ENCODE measurements around the gene CDKN1A. TPM values are rescaled to one million over a fixed set of nuclear protein-coding genes. Genes with fewer than 3 reads are reported as not detected.

CDKN1A gene
- total and polyA plus RNA-seq, 2 experiments from 2014 or later, result 549 to 813 TPM

DNA sequence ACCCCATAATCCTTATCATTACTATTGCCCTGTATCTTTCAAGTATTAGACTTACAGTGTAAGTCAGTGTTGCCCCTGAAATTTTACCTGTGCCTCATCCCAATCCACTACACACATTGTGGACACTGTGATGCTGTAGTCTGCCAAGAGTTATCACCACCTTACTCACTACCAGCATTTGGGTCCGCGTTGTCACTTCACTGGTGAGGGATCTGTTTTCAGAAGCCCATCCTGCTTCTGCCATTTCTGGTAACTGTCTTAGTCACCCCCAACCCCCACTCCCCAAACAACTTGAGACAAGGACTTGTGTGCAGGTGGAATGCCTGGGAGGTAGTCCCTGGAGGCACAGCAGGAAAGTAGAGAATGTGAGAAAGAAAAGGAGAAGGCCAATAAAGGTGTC, 13.1 kb downstream of the CDKN1A start:
- no peaks in the 10 kb centered on the region; the same call in 1 of the 2 replicates for H4K20me1 ChIP-seq (ENCODE audit: insufficient read depth)
- no peaks in the 10 kb centered on the region for H3K9me2 ChIP-seq (ENCODE audit: insufficient read depth)
- DNase-seq, result no peak
- H3K4me3 ChIP-seq, result no peak overlapping the region
- WGBS, 2 experiments (ENCODE audit: low coverage in 1 of 2, low lambda C conversion rate in 2 of 2, missing lambda C conversion rate in 2 of 2), result 95 to 100% methylated on average over 2 of the region's 2 CpGs
- H3F3A ChIP-seq (ENCODE audit: insufficient read depth), result peaks cover 38% of the 10 kb centered on the region
- H3K4me1 ChIP-seq (ENCODE audit: insufficient read depth), result no peaks in the 10 kb centered on the region; the same call in 1 of the 2 replicates
- H3K9ac ChIP-seq, result no peak overlapping the region
- H3K4me2 ChIP-seq (ENCODE audit: unreplicated experiment), result no peak overlapping the region
- H3K27ac ChIP-seq, result no peak overlapping the region
- no peaks in the 10 kb centered on the region for H3K9me3 ChIP-seq (ENCODE audit: low read depth)
- in situ Hi-C loops (cut with MboI), result no loop called here
- H3K36me3 ChIP-seq (ENCODE audit: low read depth), result peaks cover 11% of the 10 kb centered on the region
- no peak for TF ChIP-seq EZH2phosphoT487 (IDR thresholded peaks at IDR 0.05; ENCODE audit: insufficient read depth, low read depth)
- no peak for TF ChIP-seq EZH2 (IDR thresholded peaks at IDR 0.05; ENCODE audit: insufficient read depth, poor library complexity, severe bottlenecking)
- no peaks in the 10 kb centered on the region for H3K27me3 ChIP-seq (replicated peaks; ENCODE audit: insufficient read depth)
- H2AFZ ChIP-seq, result no peak overlapping the region
- no peaks in the 10 kb centered on the region for H3K79me2 ChIP-seq (ENCODE audit: insufficient read depth)

DNA sequence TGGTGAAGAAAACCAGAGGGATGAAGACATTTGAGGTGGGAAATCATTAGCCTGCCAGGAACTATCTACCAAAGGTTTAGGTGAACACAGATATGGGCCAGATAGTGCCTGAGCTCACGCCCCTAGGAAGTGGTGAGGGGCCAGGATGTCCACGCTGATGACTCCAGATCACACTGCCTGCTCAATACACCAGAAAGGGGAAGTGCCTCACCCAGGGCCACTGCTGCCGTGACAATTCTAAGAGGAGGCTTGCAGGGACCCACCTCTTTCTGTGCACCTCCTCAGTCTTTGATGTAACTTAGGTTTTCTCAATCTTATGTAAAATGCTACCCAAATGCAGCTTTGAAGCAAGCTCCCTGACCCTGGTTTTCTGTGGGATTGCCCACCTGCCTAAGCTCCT, 13.7 kb downstream of the CDKN1A start:
- Histone ChIP-seq H3K4me3 (no peak overlapping the region), H3F3A (ENCODE audit: insufficient read depth) (peaks cover 31% of the 10 kb centered on the region), H3K4me2 (ENCODE audit: unreplicated experiment) (no peak overlapping the region), H3K9me3 (ENCODE audit: low read depth) (no peaks in the 10 kb centered on the region), H3K27ac (no peak overlapping the region), H3K79me2 (ENCODE audit: insufficient read depth) (no peaks in the 10 kb centered on the region), H2AFZ (no peak overlapping the region), H4K20me1 (ENCODE audit: insufficient read depth) (no peaks in the 10 kb centered on the region), H3K4me1 (ENCODE audit: insufficient read depth) (no peaks in the 10 kb centered on the region; the same call in 1 of the 2 replicates), H3K9ac (no peak overlapping the region), H3K36me3 (ENCODE audit: low read depth) (peaks cover 5% of the 10 kb centered on the region), H3K27me3 (replicated peaks; ENCODE audit: insufficient read depth) (no peaks in the 10 kb centered on the region), H3K9me2 (ENCODE audit: insufficient read depth) (no peaks in the 10 kb centered on the region)
- in situ Hi-C loops (cut with MboI), result no loop called here
- WGBS, 2 experiments (ENCODE audit: low coverage in 1 of 2, low lambda C conversion rate in 2 of 2, missing lambda C conversion rate in 2 of 2), result 71 to 75% methylated on average over 3 of the region's 3 CpGs
- DNase-seq, result no peak
- TF ChIP-seq EZH2 (IDR thresholded peaks at IDR 0.05; ENCODE audit: insufficient read depth, poor library complexity, severe bottlenecking) (no peak), EZH2phosphoT487 (IDR thresholded peaks at IDR 0.05; ENCODE audit: insufficient read depth, low read depth) (no peak)

DNA sequence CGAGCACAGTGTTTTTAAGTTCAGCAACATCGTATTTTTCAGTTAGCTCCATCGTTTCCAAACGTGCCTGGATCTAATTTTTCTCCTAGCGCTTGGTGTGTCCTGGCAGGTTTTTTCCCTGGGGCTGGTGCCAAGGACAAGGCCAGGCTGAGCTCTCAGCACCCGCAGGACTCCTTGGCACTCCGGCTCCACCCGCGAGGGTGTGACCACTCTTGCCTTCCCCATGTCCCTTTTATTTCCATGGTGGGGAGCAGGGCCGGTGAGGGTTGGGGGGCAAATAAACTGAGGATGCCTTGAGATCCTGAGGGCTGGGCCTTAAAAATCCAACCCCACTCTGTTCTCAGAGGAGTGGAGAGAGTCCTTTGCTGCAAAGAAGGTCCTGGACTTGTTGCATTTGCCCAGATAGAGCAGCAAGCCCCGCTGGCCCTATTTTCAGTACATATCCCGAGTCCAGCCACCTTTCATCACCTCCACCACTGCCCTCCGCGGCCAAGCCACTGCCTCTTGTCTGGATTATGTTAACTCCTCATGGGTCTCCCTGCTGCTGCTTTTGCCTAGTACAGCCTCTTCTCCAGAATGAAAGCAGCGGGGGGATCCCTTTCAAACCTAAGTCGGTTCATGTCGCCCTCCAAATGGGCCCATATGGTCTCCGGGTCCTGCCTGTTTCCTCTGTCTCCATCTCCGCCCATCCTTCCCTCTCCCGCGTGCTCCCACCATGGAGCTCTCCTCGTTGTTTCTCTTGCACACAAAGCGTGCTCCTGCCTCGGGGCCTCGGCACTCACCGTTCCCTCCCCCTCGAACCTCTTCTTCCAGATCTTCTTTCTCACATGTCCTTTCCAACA, 14.6 kb downstream of the CDKN1A start:
- Histone ChIP-seq H3K9me3 (ENCODE audit: low read depth) (no peaks in the 10 kb centered on the region), H2AFZ (no peak overlapping the region; the same call in 1 of the 2 replicates), H3K9me2 (ENCODE audit: insufficient read depth) (no peaks in the 10 kb centered on the region), H3K4me2 (ENCODE audit: unreplicated experiment) (no peak overlapping the region), H3K79me2 (ENCODE audit: insufficient read depth) (no peaks in the 10 kb centered on the region), H3F3A (ENCODE audit: insufficient read depth) (peaks cover 23% of the 10 kb centered on the region), H3K36me3 (ENCODE audit: low read depth) (no peaks in the 10 kb centered on the region), H3K9ac (no peak overlapping the region), H3K27me3 (replicated peaks; ENCODE audit: insufficient read depth) (no peaks in the 10 kb centered on the region), H3K4me1 (ENCODE audit: insufficient read depth) (no peaks in the 10 kb centered on the region; the same call in 1 of the 2 replicates), H3K27ac (no peak overlapping the region), H4K20me1 (ENCODE audit: insufficient read depth) (no peaks in the 10 kb centered on the region), H3K4me3 (no peak overlapping the region)
- 35% methylated on average over 27 of the region's 27 CpGs for WGBS, 2 experiments (ENCODE audit: low coverage in 1 of 2, low lambda C conversion rate in 2 of 2, missing lambda C conversion rate in 2 of 2)
- DNase-seq, result peak; percentile 43
- no peak for TF ChIP-seq EZH2phosphoT487 (IDR thresholded peaks at IDR 0.05; ENCODE audit: insufficient read depth, low read depth)
- TF ChIP-seq EZH2 (IDR thresholded peaks at IDR 0.05; ENCODE audit: insufficient read depth, poor library complexity, severe bottlenecking), result no peak
- in situ Hi-C loops (cut with MboI), result no loop called here

DNA sequence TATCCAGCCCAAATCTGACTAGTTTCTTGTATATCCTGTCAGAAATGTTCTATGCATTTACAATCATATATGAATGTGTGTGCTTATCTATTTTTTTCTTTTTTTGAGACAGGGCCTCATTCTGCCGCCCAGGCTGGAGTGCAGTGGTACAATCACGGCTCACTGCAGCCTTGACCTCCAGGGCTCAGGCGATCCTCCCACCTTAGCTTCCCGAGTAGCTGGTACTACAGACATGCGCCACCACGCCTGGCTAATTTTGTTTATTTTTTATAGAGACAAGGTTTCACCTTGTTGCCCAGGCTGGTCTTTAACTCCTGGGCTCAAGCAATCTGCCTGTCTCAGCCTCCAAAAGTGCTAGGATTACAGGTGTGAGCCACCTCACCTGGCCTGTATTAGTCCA, 16.1 kb downstream of the CDKN1A start:
- no peak for TF ChIP-seq EZH2phosphoT487 (IDR thresholded peaks at IDR 0.05; ENCODE audit: insufficient read depth, low read depth)
- TF ChIP-seq EZH2 (IDR thresholded peaks at IDR 0.05; ENCODE audit: insufficient read depth, poor library complexity, severe bottlenecking), result no peak
- H3K27me3 ChIP-seq (replicated peaks; ENCODE audit: insufficient read depth), result no peaks in the 10 kb centered on the region
- H3K9ac ChIP-seq, result no peak overlapping the region
- H3K9me2 ChIP-seq (ENCODE audit: insufficient read depth), result no peaks in the 10 kb centered on the region
- no peak for DNase-seq
- no peaks in the 10 kb centered on the region; the same call in 1 of the 2 replicates for H3K4me1 ChIP-seq (ENCODE audit: insufficient read depth)
- H3K27ac ChIP-seq, result no peak overlapping the region
- no peaks in the 10 kb centered on the region for H3K36me3 ChIP-seq (ENCODE audit: low read depth)
- no peak overlapping the region for H3K4me3 ChIP-seq
- H4K20me1 ChIP-seq (ENCODE audit: insufficient read depth), result no peaks in the 10 kb centered on the region
- WGBS, 2 experiments (ENCODE audit: low coverage in 1 of 2, low lambda C conversion rate in 2 of 2, missing lambda C conversion rate in 2 of 2), result 97 to 99% methylated on average over 6 of the region's 6 CpGs
- no peak overlapping the region for H2AFZ ChIP-seq
- no peaks in the 10 kb centered on the region for H3K79me2 ChIP-seq (ENCODE audit: insufficient read depth)
- in situ Hi-C loops (cut with MboI), result no loop called here
- no peaks in the 10 kb centered on the region for H3K9me3 ChIP-seq (ENCODE audit: low read depth)
- peaks cover 8% of the 10 kb centered on the region; the same call in 1 of the 2 replicates for H3F3A ChIP-seq (ENCODE audit: insufficient read depth)
- H3K4me2 ChIP-seq (ENCODE audit: unreplicated experiment), result no peak overlapping the region

Data from GM23248 (cell line).